Right cardiac atrium (tissue), 5 donors: ENCODE measurements around the gene PSD4. TPM values are rescaled to one million over a fixed set of nuclear protein-coding genes. Genes with fewer than 3 reads are reported as not detected.

ENCODE experiments used
- ATAC-seq, 2 donors: fragments of 200-7000 bp; cut with Tn5 transposase; one replicate each; pipeline versions ENCODE4 v1.8.0 to v1.9.1; 2020; ENCODE audit warnings: moderate library complexity in 2 of 2, mild to moderate bottlenecking in 1 of 2
- DNase-seq, 3 donors: peaks; one replicate each; pipeline ENCODE4 v3.0.0-alpha.2; 2020
- H3K27ac ChIP-seq: one replicate; pipeline ENCODE4 v1.5.1; 2013; ENCODE audit warnings: mild to moderate bottlenecking, low read length, control low read depth, moderate library complexity
- H3K27me3 ChIP-seq: one replicate; pipeline ENCODE4 v1.6.1; 2013; ENCODE audit not compliant: control insufficient read depth, insufficient read depth
- H3K4me1 ChIP-seq: one replicate; pipeline ENCODE4 v1.6.1; 2013; ENCODE audit warnings: low read length; ENCODE audit not compliant: control insufficient read depth, insufficient read depth
- H3K4me3 ChIP-seq: one replicate; pipeline ENCODE4 v1.5.1; 2013; ENCODE audit warnings: low read length, control low read depth
- H3K9me3 ChIP-seq: one replicate; pipeline ENCODE4 v1.6.1; 2013; ENCODE audit warnings: low read length; ENCODE audit not compliant: control insufficient read depth
- WGBS: extraction: QIAGEN DNeasy Blood & Tissue Kit; methylation state at CpG from one replicate; pipeline ENCODE4 v1.1.7; 2013; 5-methylcytosine and 5-hydroxymethylcytosine counted together
- intact Hi-C, 4 donors: fragments of 100-400 bp; cut with DNase I; formaldehyde crosslinking; loops; one replicate each; pipeline versions ENCODE4 v1.11.0 to v1.14.0; 2022 to 2023
- polyA plus RNA-seq: library from polyadenylated mRNA; stranded (reverse); fragments of 200-250 nt; gene quantifications from one replicate; pipeline ENCODE4 v1.2.3, GENCODE V29; 2013
- total RNA-seq, 4 donors: library from RNA; stranded (reverse); fragmentation: NEBNext Ultra II Directional; extraction: Animal tissue kit (Norgen Biotek cat#: 25700); gene quantifications; one replicate each; pipeline ENCODE4 v1.2.1, GENCODE V29; 2021
- donor health status: healthy with polysubstance abuse.
- donor health status: DM: no; HTN: yes; CAD: no.
- donor health status: DM: no; HTN: no; CAD: no.
- donor health status: DM: no; HTN: yes; CAD: no; lungs with severe emphysema.
- donor health status: DM: yes; HTN: yes; CAD: no.

PSD4 gene
- total and polyA plus RNA-seq, 5 donors = 1.0 to 4.0 (median 2.6) TPM

DNA sequence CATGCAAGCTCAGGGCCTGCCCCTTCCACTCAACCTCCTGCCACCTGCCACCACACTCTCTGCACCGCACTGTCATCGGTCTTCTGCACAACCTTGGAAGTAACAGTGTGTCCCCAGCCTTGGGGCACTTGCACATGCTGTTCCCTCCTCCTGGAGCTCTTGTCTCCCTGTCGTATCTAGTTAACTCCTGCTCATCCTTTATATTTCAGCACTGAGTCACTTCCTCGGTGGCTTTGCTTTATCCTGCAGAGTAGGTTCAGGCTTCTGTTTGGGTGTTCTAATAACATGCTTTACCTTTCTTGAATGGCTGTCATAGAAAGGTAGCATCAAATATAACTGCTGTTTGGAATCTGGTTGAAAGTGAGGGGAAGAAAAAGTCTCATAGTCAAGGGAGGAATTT lies 79.7 kb downstream of the PSD4 start:
- ATAC-seq (no peak), DNase-seq (no peak)
- Histone ChIP-seq H3K9me3 (no peaks in the 10 kb centered on the region), H3K4me3 (no peak overlapping the region), H3K27ac (no peak overlapping the region), H3K4me1 (no peaks in the 10 kb centered on the region), H3K27me3 (no peaks in the 10 kb centered on the region)
- intact Hi-C loops = loop anchor here in 1 of 4 donors (5.0 kb wide), 1 partner anchor 119 kb away; no protein-coding TSS in a partner anchor
- WGBS = 84% methylated on average over 4 of the region's 4 CpGs

DNA sequence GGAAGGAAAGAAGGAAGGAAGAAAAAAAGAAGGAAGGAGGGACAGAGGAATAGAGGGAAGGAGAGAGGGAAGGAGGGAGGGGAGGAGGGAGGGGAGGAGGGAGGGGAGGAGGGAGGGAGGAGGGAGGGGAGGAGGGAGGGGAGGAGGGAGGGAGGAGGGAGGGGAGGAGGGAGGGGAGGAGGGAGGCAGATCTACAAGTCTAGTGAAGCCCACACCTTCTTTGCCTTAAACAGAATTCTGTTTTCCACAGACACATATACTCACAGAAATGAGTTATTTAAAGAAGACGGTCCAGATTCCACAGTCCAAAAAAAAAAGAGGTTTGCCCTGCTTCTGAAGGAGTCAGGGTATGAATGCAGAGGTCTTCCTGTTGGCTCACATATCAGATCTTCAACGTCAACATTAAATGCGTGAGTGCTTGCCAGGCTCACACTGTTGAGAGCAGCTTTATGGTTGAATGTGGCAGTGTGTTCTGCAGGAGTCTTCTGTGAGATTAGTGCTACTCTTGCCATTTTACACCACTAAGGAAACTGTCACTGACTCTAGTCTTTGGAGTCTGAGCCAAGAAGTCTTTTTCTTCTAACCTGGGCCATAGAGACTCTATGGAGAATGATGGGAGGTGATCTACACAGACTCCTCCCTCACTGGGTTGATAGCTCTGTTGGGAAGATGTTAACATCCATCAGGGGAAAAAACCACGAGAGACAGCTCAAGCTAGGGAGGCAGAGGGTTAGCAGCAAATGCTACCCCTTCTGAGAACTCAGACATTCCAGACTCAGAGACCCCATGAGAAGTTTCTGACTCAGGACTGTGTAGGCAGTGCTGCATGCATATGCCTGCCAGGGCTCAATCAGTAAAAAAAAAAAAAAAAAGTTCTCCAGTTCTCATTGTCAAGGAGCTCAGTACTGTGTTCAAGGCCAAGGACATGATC lies 81.6 kb downstream of the PSD4 start:
- DNase-seq = no peak
- H3K4me1 ChIP-seq = no peaks in the 10 kb centered on the region
- no peaks in the 10 kb centered on the region for H3K27me3 ChIP-seq
- H3K9me3 ChIP-seq = no peaks in the 10 kb centered on the region
- WGBS = 37% methylated on average over 4 of the region's 4 CpGs
- H3K4me3 ChIP-seq = no peak overlapping the region
- no peak for ATAC-seq
- intact Hi-C loops = no loop called here
- no peak overlapping the region for H3K27ac ChIP-seq

DNA sequence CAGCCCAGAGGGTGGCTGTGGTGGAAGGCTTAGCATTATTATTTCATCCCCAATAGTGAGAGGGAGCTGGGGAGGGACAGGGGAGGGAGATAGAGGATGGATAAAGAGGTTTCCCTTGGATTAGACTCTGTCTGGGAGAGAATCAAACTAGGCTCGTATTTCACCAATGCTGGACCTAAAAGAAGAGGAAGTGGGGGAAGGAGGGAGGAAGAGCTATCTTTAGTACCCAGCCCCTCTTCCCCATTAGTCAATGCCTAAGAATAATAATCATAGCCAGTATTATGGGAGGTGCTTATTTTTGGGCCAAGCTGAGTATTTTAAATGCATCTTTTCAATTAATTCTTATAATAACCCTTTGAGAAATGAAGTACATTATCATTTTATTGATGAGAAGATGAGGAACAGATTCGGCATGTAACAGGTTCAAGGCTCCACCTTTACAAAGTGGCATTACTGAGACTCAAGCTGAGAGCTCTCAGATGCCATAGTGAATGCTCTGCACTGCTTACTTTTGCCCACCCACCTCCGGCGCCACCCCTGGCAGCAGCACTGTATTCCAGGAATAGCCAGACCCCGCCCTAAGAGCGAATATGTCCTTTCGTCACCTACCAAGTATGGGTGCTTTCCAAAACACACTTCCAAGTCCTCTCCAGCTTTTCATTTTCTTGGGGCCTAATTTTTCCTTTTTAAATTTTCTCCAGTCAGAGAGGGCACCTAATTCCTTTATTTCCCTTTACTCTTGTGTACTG lies 83.9 kb downstream of the PSD4 start:
- 56% methylated on average over 7 of the region's 7 CpGs for WGBS
- ATAC-seq = peak; percentile 59 to 64
- Histone ChIP-seq H3K27ac (no peak overlapping the region), H3K4me3 (no peak overlapping the region), H3K4me1 (no peaks in the 10 kb centered on the region), H3K9me3 (no peaks in the 10 kb centered on the region), H3K27me3 (no peaks in the 10 kb centered on the region)
- intact Hi-C loops = no loop called here
- DNase-seq = no peak

DNA sequence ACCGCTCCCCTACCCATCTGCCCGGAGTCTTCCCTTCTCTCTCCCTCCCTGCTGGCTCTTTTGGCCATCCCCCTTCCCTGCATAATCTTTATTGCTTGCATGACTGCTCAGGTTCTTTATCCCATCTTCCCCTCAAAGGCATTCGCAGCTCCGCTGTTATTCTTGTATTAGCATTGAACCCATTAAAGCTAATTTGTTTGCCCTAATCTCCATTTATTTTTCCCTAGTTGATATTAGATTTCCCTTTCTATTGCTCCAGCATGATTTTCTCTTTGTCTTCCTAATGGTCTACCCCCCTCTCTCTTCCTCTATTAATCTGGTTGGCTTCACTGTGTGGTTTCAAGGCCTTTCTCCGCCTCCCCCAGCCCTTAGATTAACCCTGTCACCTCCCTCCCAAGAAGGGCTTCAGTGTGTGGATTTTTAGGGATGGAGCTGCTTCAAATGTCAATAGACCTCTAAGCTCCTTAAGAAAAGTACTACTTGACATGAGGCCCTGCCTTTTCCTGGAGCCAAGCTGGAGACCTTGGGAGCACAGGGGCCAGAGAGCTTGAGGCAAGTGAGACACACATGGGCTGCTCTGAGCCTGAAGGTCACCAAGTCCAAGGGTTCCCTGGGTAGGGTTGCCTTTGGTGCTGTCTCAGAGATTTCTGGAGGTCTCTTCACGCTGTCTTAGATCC lies 84.8 kb downstream of the PSD4 start:
- Histone ChIP-seq H3K9me3 (no peaks in the 10 kb centered on the region), H3K4me3 (no peak overlapping the region), H3K27me3 (no peaks in the 10 kb centered on the region), H3K27ac (no peak overlapping the region), H3K4me1 (no peaks in the 10 kb centered on the region)
- no peak for DNase-seq
- ATAC-seq = no peak
- WGBS = 85% methylated on average over 6 of the region's 6 CpGs
- intact Hi-C loops = no loop called here

Other genes starting within 250 kb of the PSD4 start
- not detected for gene IL36G, start 196.0 kb upstream of the PSD4 start, total RNA-seq
- gene IL36G, start 196.0 kb upstream of the PSD4 start, polyA plus RNA-seq = not detected
- gene IL36A, start 168.5 kb upstream of the PSD4 start, total RNA-seq = not detected
- not detected for gene IL36A, start 168.5 kb upstream of the PSD4 start, polyA plus RNA-seq
- gene IL36B, start 121.1 kb upstream of the PSD4 start, total RNA-seq = not detected
- not detected for gene IL36B, start 121.1 kb upstream of the PSD4 start, polyA plus RNA-seq
- gene IL36RN, start 114.8 kb upstream of the PSD4 start, total RNA-seq = not detected
- not detected for gene IL36RN, start 114.8 kb upstream of the PSD4 start, polyA plus RNA-seq
- not detected for gene IL1F10, start 106.0 kb upstream of the PSD4 start, total RNA-seq
- not detected for gene IL1F10, start 106.0 kb upstream of the PSD4 start, polyA plus RNA-seq
- 1 to 10 TPM in 1 of 4 donors, under 1 TPM in 3; 0.45 to 1.1 (median 0.78) TPM for gene IL1RN, start 46.4 kb upstream of the PSD4 start, total RNA-seq
- 0.54 TPM for gene IL1RN, start 46.4 kb upstream of the PSD4 start, polyA plus RNA-seq
- 1 to 10 TPM in 1 of 4 donors, under 1 TPM in 2, not detected in 1; 0.11 to 1.9 (median 0.68) TPM for gene PAX8, start 105.0 kb downstream of the PSD4 start, total RNA-seq
- 0.05 TPM for gene PAX8, start 105.0 kb downstream of the PSD4 start, polyA plus RNA-seq